Stimulated activated CD8-positive, alpha-beta memory T cell treated with anti-CD3 and anti-CD28 coated beads, Interleukin-12 subunit alpha, Interleukin-12 subunit beta, amount 100 ng/mL, for 24 hours (primary cell): ENCODE results near the gene SHROOM2.
"Not testable (repeated sequence)": the region's sequence is repeated elsewhere in the genome, so short reads cannot be mapped to it uniquely, and the experiment has no call there.

Experiments used
- DNase-seq: peaks from one replicate; pipeline ENCODE4 v3.0.0-alpha.2; 2020; ENCODE audit errors: extremely low read depth

Gene SHROOM2

DNA sequence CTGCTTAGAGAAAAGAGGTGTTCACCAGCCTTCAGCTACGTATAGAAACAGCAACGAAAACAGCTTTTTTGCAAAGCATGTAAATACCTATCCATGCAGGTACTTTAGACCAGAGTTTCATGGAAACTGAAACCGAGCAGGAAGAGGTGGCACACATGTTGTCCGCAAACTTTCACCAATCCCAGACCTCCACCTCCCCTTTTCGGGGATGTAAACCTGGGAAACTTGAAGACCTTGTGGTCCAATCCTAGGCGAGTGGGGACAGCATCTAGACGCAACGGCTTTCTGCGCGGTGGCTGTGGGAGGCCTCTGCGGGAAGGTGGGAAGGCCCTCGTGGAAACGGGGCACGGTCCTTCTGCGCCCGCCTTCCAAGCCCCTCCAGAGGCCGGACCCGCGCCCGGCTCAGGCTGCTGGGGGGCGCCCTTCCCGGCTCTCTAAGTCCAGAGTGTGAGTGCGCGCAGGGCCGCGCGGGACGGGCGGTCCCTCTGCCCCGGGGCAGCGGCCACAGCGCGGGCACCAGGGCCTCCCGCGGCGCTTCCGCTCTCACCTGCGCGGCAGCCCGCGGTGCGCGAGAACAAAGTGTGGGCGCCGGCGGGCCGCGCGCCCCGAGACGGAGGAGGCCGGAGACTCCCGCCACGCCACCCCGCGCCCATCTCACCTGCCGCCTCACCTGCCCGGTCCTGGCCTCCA, 830 bp upstream of the SHROOM2 start:
- DNase-seq = no peak

DNA sequence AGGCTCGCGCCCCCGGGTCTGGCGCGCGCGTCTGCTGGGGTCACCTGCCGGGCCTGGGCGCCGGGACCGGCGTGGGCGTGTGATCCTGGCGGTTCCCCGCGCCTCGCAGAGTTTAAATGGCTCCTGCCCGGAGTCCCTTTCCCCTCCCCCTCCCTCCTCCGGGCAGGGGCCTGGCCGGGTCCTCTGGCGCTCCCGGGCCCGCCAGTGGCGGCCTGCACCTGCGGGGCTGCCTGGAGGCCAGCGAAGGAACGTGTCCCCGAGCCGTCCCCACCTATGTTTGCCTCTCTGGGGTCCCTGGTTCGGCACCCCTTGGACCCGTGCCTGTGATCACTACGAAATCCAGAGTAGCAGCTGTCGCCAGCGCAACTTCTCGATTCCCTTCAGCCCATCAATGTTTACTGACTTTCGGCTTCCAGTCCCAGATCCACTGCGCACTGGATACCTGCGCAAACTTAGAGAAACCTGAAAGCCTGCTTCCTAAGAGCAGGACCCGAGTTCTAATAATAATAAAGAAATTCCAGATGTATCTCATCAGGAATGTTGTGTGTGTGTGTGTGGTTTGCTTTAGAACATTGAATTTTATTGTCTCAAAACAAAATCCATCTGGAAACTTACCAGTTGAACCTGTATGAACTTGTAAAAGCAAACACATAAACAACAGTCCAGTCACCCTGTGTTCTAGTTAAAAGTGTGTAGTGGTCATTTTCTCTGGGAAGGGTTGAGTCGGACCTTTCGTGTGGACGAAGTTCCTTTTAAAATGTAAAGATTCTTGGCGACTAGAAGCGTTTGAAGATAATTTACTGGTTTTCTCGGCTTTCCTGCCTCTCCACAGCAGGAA, 788 bp downstream of the SHROOM2 start:
- DNase-seq = no peak

DNA sequence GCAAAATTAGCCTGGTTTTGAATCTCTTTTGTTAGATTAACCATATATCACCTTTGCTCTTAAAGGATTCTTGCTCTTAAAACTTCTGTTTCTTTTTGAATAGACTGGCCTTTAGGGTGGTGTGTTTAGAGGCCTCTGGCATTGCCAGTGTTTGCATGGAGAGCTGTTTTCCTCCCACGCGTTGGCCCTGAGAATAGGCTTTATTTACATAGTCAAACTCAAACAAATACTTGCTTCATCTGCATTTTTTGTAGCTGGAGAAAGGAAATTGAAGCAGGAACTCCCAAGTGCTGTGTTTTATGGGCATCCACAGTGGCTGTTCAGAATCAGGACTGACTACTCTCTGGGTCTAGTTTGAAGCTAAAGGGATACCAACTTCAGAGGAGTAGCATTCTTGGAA, 2.7 kb downstream of the SHROOM2 start:
- no peak for DNase-seq

DNA sequence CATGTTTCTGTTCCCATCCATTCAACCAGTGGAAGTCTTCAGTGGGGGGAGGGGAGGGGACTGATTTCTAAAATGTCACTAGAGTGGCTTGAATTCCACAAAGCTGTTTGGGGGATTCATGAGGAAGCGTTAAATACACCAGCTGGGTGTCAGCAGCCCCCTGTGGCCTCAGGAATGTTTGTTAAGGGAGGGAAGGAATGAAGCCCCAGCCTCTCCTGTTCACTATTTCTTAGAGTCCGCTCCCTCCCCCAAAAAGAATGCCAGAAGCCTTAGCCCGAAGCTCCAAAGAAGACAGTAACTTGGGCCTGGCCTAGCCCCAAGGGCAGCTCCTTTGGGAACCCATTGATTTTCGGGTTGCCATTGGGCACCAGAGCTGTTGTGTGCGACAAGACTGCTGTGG, 3.3 kb downstream of the SHROOM2 start:
- no peak for DNase-seq

DNA sequence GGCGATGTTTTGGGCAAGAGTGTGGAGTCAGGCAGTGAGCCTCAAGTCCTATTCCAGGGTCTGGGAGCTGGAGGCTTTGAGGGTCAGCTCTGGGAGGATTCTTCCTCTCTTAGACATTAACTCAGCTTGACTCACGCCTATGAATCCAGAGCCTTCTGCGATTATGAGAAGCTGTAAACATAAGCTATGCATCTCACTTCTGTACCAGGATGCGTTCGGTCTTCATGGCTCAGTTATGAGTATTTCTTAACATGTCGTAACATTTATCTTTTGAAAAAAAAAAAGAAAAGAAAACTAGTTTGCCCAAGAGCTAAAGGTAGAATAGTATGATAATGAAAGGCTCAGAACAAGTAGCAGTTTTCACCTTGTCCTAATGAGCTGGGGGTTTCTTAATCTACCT, 4.6 kb downstream of the SHROOM2 start:
- no peak for DNase-seq

DNA sequence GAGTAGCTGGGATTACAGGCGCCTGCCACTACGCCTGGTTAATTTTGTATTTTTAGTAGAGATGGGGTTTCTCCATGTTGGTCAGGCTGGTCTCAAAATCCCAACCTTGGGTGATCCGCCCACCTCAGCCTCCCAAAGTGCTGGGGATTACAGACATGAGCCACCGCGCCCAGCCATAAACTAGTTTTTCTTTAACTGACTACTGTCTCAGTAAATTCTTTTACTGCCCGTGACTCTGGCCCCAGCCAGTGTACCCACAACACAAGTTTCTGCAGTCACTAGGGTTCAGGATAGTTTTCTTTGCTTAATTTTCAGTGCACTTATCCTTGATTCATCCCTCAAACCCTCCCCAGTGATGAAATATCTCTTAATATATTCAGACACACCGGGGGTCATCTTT, 8.3 kb downstream of the SHROOM2 start:
- DNase-seq = no peak

DNA sequence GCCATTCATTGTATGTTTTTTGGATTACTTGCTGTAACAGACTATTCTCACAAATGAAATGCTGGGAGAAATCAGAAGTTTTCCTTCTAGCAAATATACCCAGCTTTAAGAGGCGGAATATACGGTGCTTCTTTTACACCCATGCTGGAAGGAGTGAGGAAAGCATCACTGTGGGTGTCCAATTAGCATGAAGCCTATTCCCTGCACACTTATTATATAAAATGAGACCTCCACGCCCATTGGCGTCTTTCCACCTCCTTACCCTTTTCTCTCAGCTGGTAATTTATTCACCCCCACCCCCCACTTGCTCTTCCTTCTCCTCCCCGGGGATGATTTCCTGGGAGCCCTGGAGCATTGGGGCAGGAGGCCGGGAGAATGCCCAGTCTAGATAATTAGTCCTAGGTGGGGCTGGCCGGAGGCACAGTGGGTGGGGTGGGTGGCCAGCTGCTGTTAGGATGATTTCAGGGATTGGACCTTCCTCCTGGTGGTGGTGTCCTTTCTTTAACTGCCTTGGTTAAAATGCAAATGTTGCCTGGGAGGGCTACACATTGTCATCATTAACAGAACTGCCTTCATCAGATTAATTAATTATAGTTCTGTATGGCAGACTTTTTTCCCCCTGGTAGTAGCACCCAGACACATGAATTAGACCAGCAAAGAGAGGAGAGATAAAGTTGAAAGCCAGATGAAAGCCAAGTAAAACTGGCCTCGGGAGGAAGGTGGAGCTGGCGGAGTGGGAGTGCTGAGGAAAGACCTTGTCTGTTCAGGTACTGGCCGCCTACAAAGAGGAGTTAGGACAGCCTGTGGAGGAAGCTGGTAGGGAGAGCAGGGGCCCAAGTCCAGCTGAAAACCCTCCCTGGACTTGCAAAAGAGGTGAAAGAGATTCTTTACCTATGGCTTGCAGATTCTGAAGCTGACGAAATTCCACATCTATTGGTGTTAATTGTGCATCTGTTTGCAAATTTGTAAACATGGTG, 11.4 kb downstream of the SHROOM2 start:
- no peak for DNase-seq

DNA sequence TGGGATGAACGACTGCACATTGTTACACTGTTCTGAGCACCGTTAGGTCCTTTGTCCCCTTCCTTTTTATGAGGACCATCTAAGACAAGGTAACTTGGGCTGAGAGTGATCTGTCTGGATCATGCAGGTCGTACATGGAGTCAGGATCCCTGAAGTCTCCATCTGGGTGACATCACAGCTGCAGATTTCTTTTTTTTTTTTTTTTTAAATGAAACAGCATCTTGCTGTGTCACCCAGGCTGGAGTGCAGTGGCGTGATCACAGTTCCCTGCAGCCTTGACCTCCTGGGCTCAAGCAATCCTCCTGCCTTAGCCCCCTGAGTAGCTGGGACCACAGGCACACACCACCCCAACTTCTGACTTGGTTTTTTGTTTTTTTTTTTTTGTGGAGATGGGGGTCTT, 16.5 kb downstream of the SHROOM2 start:
- DNase-seq = no peak

DNA sequence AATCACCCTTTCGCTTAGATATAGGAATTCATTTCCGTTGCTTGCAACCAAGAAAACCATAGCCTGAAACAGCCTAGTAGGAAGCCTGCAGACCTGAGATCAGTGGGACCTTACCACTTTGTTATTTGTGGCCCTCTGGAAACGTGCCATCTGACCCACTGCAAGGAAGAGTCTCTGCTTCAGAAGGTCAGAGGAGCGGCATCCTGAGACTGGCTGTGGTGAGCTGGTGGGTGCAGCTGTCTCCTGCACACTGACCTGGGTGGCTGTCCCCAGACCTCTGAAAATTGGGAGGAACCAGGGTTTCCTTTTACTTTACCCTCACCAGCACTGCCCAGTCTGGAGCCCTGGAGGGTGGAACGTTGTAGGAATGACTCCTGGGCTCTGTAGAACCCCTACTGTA, 18.2 kb downstream of the SHROOM2 start:
- DNase-seq = no peak

DNA sequence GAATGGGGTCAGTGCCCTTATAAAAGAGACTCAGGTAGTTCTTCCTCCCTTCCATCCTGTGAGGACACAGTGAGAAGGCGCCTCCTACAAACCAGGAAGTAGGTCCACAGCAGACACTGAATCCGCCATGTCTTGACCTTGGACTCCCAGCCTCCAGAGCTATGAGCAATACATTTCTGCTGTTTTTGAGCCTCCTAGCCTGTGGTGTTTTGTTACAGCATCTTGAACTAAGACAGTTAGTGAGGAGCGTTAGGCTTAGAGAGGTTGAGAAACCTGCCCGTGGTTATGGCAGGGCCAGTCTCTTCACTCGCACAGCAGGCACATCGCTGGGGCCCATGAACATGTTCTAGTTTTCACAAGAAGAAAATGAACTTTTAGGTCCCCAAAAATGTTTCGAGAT, 19.7 kb downstream of the SHROOM2 start:
- no peak for DNase-seq

DNA sequence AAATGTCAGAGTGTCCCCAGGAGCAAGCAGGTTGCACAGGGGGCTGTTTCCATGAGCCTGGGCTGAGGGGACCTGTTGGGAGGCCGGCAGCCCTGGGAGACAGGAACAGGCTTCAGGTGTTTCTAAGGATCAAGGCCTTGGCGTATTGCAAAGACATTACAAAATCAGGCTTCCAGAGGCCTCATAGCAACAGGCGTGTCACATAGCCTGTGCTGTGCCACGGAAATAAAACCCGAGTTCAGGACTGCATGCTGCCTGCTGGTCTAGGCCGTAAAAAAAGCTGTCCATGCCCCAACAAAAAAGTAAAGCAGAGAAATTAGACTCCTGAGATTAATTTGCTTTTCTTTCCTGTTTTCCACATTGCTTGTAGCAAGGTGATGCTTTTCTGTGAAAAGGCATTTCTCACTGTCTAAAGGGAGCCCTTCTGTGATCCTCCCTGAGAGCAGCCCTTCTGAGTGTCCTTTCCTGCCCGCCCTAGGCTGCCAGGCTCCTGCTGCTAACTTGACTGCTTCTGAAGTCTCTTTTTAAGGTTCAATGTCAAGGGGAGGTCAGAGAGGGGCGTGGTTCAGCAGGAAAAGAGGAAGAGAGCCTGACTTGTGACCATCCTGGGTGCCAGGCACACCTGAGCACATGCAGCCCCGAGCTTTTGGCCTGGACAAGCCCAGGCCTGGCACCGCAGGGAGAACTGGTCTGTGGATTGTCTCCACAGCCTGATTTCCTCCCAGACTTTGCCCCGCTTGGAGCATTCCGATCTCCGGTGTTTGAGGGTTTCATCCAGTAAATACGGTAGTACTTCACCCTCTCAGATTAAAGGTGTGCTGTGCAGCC, 21.3 kb downstream of the SHROOM2 start:
- no peak for DNase-seq

DNA sequence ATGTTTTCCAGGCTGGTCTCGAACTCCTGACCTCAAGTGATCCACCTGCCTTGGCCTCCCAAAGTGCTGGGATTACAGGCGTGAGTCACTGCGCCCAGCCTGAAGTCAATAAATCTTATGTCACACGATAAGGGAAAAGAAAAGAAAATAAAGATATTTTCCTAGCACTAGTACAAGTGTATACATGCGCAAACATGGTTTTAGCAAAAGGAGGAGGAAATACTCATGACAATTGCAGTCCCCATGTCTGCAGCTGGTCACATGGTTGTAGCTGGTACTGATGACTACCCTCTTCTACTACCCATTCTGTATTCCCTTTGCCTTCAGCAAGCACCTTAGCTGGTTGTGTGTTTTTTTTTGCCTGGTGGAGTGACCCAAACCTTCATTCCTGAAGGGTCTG, 23.6 kb downstream of the SHROOM2 start:
- DNase-seq = not testable (repeated sequence)

DNA sequence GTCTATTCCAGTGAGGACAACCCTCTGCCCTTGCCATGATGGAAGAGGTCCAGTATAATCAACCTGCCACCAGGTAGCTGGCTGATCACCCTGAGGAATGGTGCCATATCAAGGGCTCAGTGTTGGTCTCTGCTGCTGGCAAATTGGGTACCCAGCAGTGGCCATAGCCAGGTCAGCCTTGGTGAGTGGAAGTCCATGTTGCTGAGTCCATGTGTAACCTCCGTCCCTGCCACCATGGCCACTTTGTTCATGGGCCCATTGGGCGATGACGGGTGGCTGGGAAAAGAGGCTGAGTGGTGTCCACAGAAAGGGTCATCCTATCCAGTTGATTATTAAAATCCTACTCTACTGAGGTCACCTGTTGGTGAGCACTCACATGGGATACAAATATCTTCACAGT, 24.9 kb downstream of the SHROOM2 start:
- not testable (repeated sequence) for DNase-seq

DNA sequence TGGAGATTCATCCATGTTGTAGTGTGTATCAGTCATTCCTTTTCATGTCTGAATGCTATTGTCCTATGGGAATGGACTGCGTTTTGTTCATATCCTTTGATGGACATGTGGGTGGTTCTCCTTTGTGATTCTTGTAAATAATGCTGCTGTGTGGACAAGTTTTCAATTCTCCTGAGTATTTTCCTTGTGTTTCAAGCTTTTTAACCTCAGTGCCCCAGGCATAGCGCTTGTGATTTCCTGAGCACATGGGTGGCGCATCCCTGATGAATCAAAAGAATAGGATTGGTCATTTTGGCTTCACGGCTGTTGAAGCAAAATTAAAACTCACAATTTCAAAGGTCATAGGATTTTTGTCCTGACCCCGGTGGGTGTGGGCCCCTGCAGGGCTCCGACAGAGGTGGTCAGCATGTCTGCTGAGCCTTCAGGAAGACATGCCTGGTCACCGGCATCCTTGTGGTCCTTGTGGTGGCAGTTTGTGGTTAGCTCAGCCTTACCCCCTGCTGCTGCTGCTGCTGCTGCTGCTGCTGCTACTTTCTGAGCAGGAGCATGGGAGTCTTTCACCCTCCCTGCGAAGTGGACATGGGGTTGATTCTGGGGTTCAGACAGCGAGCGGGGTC, 30.0 kb downstream of the SHROOM2 start:
- DNase-seq = no peak

DNA sequence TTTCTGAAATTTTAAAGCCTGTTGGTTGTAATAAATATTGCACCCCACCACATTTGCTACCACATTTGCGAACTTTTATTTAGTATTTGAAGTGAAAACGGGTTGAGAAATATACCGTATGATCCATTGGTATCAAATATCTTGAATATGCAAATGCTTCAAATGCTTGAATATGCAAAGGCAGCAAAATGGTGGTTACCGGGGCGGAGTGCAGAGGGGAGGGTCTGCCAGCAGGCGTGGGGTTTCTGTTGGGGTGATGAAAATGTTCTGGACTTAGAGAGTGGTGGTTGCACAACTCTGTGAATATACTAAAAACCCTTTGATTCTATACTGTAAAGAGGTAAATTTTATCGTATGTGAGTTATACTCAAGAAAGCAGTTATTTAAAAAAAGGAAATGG, 35.3 kb downstream of the SHROOM2 start:
- no peak for DNase-seq

DNA sequence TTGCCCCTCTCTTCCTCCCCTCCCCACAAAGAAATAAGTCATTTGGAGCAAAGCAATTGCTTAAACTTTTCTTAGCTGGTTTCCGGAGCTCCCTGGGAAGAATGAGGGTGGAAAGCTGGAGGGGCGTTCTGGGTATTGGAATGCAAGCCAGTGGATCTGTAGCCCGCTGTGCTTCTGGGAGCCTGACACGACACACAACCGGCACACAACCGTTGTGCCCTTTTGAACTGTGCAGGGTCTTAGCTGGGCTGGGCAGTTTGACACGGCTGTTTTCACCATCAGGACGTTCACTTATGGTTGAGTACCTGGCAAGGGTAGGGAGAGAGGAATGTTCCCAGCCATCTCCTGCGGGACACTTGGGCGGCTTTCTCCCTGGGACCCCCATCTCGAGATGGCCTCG, 38.3 kb downstream of the SHROOM2 start:
- DNase-seq = no peak

DNA sequence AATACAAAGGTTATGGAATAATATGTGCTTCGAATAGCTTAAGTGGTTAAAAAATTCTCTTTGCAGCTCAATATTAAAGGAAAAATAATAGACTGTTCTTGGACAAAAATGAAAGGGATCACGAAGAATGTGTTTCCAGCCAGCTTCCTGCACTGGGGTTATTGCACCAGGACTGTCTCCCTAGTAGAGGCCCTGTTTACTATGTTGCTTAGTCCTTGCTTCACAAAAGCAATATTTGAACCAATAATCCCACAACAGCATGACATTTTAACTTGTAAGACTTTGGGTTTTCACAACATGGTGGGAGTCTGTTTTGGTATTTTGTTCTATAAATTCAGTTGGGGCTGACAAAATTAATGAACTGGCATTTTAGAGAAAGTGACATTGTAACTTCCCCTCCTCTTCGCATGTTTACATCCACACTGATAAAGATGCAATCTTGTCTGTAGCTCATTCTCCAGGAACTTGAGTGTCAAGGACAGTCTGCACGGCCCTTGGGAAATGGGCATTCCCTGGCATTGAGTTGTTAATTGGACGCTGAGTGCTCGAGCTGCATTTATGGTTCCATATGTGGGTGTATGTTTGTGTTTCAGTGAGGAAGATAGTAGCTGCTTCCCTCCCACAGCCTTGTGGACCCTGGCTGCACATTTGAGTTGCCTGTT, 39.0 kb downstream of the SHROOM2 start:
- no peak for DNase-seq

DNA sequence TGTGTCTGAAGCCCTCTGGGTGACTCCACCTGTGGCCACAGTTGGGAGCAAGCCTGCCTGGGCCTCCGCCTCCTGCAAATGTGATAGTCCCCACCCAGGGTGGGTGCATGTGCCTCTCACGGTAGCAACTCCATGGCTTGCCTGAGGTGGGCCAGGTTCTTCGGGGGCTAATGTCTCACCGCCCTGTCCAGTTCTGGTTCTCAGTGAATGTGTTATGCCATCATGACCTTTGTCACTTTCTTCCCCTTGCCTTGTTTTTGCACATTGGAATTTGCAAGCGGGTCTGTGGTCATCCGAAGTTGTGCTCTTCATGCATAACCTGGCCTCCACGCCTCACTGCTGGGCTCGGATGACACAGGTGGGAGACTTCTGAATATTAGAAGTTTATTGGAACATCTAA, 39.7 kb downstream of the SHROOM2 start:
- no peak for DNase-seq

DNA sequence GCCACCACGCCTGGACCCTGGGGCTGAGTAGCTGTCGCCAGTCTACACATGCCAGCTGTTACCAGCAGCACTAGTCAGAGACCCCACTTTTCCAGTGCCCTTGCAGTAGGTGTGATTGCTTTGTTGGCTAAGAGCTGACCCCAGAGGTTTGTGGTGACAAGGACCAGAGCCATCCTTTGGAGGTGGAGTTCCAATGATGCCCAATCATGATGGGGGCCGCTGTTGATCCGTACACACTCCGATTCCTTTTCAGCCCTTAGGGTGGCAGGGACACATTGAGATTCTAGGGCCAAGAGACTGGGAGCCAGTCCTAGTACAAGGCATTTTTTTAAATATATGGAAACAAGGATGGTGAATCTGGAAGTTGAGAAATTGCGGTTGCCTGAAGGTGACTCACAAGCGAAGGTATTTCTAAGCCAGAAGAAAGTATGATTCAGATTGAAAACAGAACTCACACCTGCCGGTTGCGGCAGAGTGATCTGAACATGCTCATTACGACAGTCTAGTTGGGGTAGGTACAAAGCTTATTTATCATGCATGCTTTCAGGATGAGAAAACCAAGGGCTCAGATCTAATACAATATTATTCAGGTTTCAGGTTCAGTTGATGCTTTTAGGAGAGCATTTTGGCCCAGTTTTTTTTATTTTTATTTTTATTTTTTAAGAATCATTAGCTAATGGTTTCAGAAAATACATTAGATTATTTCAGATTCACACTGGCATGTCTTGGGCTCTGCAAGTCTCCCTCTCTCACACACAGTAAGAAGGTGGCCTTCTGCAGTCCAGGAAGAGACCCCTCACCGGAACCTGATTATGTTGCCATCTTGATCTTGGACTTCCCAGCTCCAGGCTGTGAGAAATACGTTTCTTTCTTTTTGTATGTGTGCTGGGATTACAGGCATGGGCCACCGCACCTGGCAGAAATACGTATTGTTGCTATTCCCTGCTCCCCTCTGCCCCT, 43.4 kb downstream of the SHROOM2 start:
- DNase-seq = no peak
